GM19463 (cell line): ENCODE results near the gene EPC2.
"Not testable (repeated sequence)": the region's sequence is repeated elsewhere in the genome, so short reads cannot be mapped to it uniquely, and the experiment has no call there.

Source experiments
- ATAC-seq: cut with Tn5 transposase; IDR thresholded peaks from one replicate; pipeline ENCODE4 v1.9.1; 2021; ENCODE audit warnings: mild to moderate bottlenecking, moderate library complexity; ENCODE audit not compliant: unreplicated experiment

The EPC2 gene

GRCh38 chr2:148667113-148667836 lies 22.7 kb downstream of the EPC2 start:
- no peak for ATAC-seq

- ATAC-seq: no peak
These were observed 26.2 kb downstream of the EPC2 start for GRCh38 chr2:148670773-148671172.

GRCh38 chr2:148674063-148675020 lies 29.8 kb downstream of the EPC2 start:
- ATAC-seq: no peak

- no peak for ATAC-seq
These were observed 31.2 kb downstream of the EPC2 start for GRCh38 chr2:148675708-148676107.

- not testable (repeated sequence) for ATAC-seq
These were observed 34.0 kb downstream of the EPC2 start for GRCh38 chr2:148678302-148679179.

GRCh38 chr2:148680462-148680861 lies 35.9 kb downstream of the EPC2 start:
- ATAC-seq: no peak

- ATAC-seq: no peak
These were observed 36.9 kb downstream of the EPC2 start for GRCh38 chr2:148681443-148681842.

GRCh38 chr2:148681862-148682261 lies 37.3 kb downstream of the EPC2 start:
- ATAC-seq: not testable (repeated sequence)

- no peak for ATAC-seq
These were observed 40.0 kb downstream of the EPC2 start for GRCh38 chr2:148684507-148684906.

GRCh38 chr2:148687543-148687942 lies 43.0 kb downstream of the EPC2 start:
- ATAC-seq: no peak

GRCh38 chr2:148688011-148688410 lies 43.5 kb downstream of the EPC2 start:
- ATAC-seq: not testable (repeated sequence)

GRCh38 chr2:148696985-148697384 lies 52.4 kb downstream of the EPC2 start:
- ATAC-seq: no peak

GRCh38 chr2:148699830-148700229 lies 55.3 kb downstream of the EPC2 start:
- ATAC-seq: no peak

GRCh38 chr2:148701039-148701438 lies 56.5 kb downstream of the EPC2 start:
- ATAC-seq: no peak

- no peak for ATAC-seq
These were observed 57.3 kb downstream of the EPC2 start for GRCh38 chr2:148701877-148702276.

- no peak for ATAC-seq
These were observed 57.9 kb downstream of the EPC2 start for GRCh38 chr2:148702475-148702874.

GRCh38 chr2:148704247-148704646 lies 59.7 kb downstream of the EPC2 start:
- ATAC-seq: no peak

- no peak for ATAC-seq
These were observed 71.9 kb downstream of the EPC2 start for GRCh38 chr2:148716378-148716920.

- ATAC-seq: no peak
These were observed 73.5 kb downstream of the EPC2 start for GRCh38 chr2:148718039-148718438.

GRCh38 chr2:148719195-148719749 lies 74.7 kb downstream of the EPC2 start:
- ATAC-seq: no peak
